ENCODE measurements around the gene RAB5B.

Gene RAB5B

DNA sequence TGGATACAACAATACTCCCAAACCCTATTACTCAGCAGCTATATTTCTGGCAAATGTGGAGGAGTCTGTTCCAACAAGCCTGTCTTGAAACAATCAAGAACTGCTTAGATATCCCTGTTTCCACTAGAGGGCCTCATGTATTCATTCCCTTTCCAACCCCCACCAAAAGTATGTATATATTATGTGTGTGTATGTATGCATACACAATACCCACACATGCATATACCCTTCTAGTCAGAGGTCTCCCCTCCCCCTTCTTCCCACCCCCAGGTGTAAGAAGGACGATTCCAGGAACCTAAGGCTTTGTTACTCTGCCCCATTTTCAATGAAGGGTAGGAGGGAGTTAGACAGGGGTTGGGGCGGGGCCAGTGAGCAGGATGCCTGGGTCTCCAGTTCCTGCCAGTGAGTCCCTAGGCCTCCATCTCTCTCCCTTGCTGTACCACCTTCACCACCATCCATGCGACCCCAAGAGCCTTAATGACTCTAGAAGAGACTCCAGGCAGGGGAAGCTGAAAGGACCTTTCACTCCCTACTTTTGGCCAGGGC is 43.0 kb upstream of the RAB5B start, which contains the start of gene DGKA:
Gene DGKA, plus strand, starts transcription at position 392 of the 546 bp plus-strand sequence. CDS start 5,342 bp downstream, outside the sequence.
- peaks cover 4% of the 10 kb centered on the region; the same call in 1 of the 2 replicates for H3K4me1 ChIP-seq (ENCODE audit: control insufficient read depth, insufficient read depth, low read length)
- H3K36me3 ChIP-seq (ENCODE audit: control insufficient read depth in 2 of 2, insufficient read depth in 1 of 2, low read length in 2 of 2): no peaks in the 10 kb centered on the region
- H3K27ac ChIP-seq (ENCODE audit: extremely low read depth, low read depth, low read length): no peak within 1 kb of the TSS; the same call in 1 of the 2 replicates
- H3K9me3 ChIP-seq (ENCODE audit: control insufficient read depth, insufficient read depth, low read depth, low read length): no peaks in the 10 kb centered on the region
- CTCF ChIA-PET: interaction anchor here (0.6 to 1.6 kb wide), 20 partner anchors 9 to 136 kb away, joined by 3 to 15 read pairs (median 3); partner anchors contain the start of genes DNAJC14 and ORMDL2
- H3K4me3 ChIP-seq (ENCODE audit: low read depth, low read length): peak within 1 kb of the TSS; percentile 58
- POLR2A ChIA-PET: interaction anchor here (1.3 kb wide), 2 partner anchors 101 kb away, joined by 9 to 12 read pairs; partner anchors contain the start of gene DNAJC14
- no peak for TF ChIP-seq ZNF175 (tag by site-specific recombination; IDR thresholded peaks at IDR 0.05)
- TF ChIP-seq, protein P1, sequence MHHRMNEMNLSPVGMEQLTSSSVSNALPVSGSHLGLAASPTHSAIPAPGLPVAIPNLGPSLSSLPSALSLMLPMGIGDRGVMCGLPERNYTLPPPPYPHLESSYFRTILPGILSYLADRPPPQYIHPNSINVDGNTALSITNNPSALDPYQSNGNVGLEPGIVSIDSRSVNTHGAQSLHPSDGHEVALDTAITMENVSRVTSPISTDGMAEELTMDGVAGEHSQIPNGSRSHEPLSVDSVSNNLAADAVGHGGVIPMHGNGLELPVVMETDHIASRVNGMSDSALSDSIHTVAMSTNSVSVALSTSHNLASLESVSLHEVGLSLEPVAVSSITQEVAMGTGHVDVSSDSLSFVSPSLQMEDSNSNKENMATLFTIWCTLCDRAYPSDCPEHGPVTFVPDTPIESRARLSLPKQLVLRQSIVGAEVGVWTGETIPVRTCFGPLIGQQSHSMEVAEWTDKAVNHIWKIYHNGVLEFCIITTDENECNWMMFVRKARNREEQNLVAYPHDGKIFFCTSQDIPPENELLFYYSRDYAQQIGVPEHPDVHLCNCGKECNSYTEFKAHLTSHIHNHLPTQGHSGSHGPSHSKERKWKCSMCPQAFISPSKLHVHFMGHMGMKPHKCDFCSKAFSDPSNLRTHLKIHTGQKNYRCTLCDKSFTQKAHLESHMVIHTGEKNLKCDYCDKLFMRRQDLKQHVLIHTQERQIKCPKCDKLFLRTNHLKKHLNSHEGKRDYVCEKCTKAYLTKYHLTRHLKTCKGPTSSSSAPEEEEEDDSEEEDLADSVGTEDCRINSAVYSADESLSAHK (tag by site-specific recombination; IDR thresholded peaks at IDR 0.05): peak; percentile 52; the same call in 1 of the 2 replicates
- 0 out of 2 replicates have a peak, but pooled peaks have one; percentile 32 for TF ChIP-seq ZNF501 (tag by site-specific recombination; IDR thresholded peaks at IDR 0.05)
- TF ChIP-seq, protein P2, sequence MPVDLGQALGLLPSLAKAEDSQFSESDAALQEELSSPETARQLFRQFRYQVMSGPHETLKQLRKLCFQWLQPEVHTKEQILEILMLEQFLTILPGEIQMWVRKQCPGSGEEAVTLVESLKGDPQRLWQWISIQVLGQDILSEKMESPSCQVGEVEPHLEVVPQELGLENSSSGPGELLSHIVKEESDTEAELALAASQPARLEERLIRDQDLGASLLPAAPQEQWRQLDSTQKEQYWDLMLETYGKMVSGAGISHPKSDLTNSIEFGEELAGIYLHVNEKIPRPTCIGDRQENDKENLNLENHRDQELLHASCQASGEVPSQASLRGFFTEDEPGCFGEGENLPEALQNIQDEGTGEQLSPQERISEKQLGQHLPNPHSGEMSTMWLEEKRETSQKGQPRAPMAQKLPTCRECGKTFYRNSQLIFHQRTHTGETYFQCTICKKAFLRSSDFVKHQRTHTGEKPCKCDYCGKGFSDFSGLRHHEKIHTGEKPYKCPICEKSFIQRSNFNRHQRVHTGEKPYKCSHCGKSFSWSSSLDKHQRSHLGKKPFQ (tag by site-specific recombination; IDR thresholded peaks at IDR 0.05): no peak
- no peak for TF ChIP-seq ZNF223 (tag by site-specific recombination; IDR thresholded peaks at IDR 0.05)
- TF ChIP-seq ZSCAN23 (tag by site-specific recombination; IDR thresholded peaks at IDR 0.05): no peak
- TF ChIP-seq, protein P3, sequence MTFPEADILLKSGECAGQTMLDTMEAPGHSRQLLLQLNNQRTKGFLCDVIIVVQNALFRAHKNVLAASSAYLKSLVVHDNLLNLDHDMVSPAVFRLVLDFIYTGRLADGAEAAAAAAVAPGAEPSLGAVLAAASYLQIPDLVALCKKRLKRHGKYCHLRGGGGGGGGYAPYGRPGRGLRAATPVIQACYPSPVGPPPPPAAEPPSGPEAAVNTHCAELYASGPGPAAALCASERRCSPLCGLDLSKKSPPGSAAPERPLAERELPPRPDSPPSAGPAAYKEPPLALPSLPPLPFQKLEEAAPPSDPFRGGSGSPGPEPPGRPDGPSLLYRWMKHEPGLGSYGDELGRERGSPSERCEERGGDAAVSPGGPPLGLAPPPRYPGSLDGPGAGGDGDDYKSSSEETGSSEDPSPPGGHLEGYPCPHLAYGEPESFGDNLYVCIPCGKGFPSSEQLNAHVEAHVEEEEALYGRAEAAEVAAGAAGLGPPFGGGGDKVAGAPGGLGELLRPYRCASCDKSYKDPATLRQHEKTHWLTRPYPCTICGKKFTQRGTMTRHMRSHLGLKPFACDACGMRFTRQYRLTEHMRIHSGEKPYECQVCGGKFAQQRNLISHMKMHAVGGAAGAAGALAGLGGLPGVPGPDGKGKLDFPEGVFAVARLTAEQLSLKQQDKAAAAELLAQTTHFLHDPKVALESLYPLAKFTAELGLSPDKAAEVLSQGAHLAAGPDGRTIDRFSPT (tag by site-specific recombination; IDR thresholded peaks at IDR 0.05): no peak
- TF ChIP-seq, protein P4, sequence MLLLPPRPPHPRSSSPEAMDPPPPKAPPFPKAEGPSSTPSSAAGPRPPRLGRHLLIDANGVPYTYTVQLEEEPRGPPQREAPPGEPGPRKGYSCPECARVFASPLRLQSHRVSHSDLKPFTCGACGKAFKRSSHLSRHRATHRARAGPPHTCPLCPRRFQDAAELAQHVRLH (tag by site-specific recombination; IDR thresholded peaks at IDR 0.05): no peak
- TF ChIP-seq, protein P5, sequence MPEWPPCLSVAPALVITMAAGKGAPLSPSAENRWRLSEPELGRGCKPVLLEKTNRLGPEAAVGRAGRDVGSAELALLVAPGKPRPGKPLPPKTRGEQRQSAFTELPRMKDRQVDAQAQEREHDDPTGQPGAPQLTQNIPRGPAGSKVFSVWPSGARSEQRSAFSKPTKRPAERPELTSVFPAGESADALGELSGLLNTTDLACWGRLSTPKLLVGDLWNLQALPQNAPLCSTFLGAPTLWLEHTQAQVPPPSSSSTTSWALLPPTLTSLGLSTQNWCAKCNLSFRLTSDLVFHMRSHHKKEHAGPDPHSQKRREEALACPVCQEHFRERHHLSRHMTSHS (tag by site-specific recombination; IDR thresholded peaks at IDR 0.05): no peak
- TF ChIP-seq, protein P6, sequence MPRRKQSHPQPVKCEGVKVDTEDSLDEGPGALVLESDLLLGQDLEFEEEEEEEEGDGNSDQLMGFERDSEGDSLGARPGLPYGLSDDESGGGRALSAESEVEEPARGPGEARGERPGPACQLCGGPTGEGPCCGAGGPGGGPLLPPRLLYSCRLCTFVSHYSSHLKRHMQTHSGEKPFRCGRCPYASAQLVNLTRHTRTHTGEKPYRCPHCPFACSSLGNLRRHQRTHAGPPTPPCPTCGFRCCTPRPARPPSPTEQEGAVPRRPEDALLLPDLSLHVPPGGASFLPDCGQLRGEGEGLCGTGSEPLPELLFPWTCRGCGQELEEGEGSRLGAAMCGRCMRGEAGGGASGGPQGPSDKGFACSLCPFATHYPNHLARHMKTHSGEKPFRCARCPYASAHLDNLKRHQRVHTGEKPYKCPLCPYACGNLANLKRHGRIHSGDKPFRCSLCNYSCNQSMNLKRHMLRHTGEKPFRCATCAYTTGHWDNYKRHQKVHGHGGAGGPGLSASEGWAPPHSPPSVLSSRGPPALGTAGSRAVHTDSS (tag by site-specific recombination; IDR thresholded peaks at IDR 0.05): no peak
- no peak for TF ChIP-seq SALL2 (tag by site-specific recombination; IDR thresholded peaks at IDR 0.05; ENCODE audit: borderline replicate concordance)
- TF ChIP-seq ZNF311 (tag by site-specific recombination; IDR thresholded peaks at IDR 0.05; ENCODE audit: borderline replicate concordance): no peak
- TF ChIP-seq, protein P7, sequence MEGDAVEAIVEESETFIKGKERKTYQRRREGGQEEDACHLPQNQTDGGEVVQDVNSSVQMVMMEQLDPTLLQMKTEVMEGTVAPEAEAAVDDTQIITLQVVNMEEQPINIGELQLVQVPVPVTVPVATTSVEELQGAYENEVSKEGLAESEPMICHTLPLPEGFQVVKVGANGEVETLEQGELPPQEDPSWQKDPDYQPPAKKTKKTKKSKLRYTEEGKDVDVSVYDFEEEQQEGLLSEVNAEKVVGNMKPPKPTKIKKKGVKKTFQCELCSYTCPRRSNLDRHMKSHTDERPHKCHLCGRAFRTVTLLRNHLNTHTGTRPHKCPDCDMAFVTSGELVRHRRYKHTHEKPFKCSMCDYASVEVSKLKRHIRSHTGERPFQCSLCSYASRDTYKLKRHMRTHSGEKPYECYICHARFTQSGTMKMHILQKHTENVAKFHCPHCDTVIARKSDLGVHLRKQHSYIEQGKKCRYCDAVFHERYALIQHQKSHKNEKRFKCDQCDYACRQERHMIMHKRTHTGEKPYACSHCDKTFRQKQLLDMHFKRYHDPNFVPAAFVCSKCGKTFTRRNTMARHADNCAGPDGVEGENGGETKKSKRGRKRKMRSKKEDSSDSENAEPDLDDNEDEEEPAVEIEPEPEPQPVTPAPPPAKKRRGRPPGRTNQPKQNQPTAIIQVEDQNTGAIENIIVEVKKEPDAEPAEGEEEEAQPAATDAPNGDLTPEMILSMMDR (tag by site-specific recombination; IDR thresholded peaks at IDR 0.05): peak; percentile 62
- peak; percentile 51 for TF ChIP-seq SP2 (tag by site-specific recombination; IDR thresholded peaks at IDR 0.05)
- no peak for TF ChIP-seq FEZF1 (tag by site-specific recombination; IDR thresholded peaks at IDR 0.05)
- no peak for TF ChIP-seq ZNF2 (tag by site-specific recombination; IDR thresholded peaks at IDR 0.05)
- TF ChIP-seq ZSCAN30 (tag by site-specific recombination; IDR thresholded peaks at IDR 0.05): 0 out of 2 replicates have a peak, but pooled peaks have one; percentile 49
- 0 out of 2 replicates have a peak, but pooled peaks have one; percentile 14 for TF ChIP-seq SP7 (tag by site-specific recombination; IDR thresholded peaks at IDR 0.05)
- no peak for TF ChIP-seq ZNF169 (tag by site-specific recombination; IDR thresholded peaks at IDR 0.05)
- TF ChIP-seq ZBTB20 (tag by site-specific recombination; IDR thresholded peaks at IDR 0.05): peak; percentile 51
- TF ChIP-seq ZNF76 (tag by site-specific recombination; IDR thresholded peaks at IDR 0.05; ENCODE audit: borderline replicate concordance, low read depth): no peak
- TF ChIP-seq OVOL3 (tag by site-specific recombination; IDR thresholded peaks at IDR 0.05): no peak
- no peak for TF ChIP-seq ZNF23 (tag by site-specific recombination; IDR thresholded peaks at IDR 0.05; ENCODE audit: borderline replicate concordance)
- TF ChIP-seq, protein P8, sequence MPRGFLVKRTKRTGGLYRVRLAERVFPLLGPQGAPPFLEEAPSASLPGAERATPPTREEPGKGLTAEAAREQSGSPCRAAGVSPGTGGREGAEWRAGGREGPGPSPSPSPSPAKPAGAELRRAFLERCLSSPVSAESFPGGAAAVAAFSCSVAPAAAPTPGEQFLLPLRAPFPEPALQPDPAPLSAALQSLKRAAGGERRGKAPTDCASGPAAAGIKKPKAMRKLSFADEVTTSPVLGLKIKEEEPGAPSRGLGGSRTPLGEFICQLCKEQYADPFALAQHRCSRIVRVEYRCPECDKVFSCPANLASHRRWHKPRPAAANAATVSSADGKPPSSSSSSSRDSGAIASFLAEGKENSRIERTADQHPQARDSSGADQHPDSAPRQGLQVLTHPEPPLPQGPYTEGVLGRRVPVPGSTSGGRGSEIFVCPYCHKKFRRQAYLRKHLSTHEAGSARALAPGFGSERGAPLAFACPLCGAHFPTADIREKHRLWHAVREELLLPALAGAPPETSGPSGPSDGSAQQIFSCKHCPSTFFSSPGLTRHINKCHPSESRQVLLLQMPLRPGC (tag by site-specific recombination; IDR thresholded peaks at IDR 0.05): 0 out of 2 replicates have a peak, but pooled peaks have one; percentile 19
- no peak for TF ChIP-seq REPIN1 (tag by site-specific recombination; IDR thresholded peaks at IDR 0.05; ENCODE audit: low read depth)
